CD4-positive, alpha-beta memory T cell (primary cell): ENCODE results near the gene MAD1L1. TPM values are rescaled to one million over a fixed set of nuclear protein-coding genes. Genes with fewer than 3 reads are reported as not detected.

Source experiments
- CTCF ChIA-PET: fragments of 350-600 bp; sonication (Branson Sonifier 250); formaldehyde crosslinking; loops from one replicate; lab custom pipeline; 2021; ENCODE audit warnings: inconsistent platforms; ENCODE audit not compliant: partially characterized antibody; lab: Charles Lee
- POLR2A ChIA-PET: fragments of 350-600 bp; sonication (Branson Sonifier 250); formaldehyde crosslinking; loops from one replicate; lab custom pipeline; 2021; ENCODE audit not compliant: partially characterized antibody; lab: Charles Lee
- DNase-seq, 5 donors: peaks; one replicate each; pipeline versions ENCODE4 v3.0.0 to v3.0.0-alpha.2; 2020 to 2022; ENCODE audit warnings: mixed read lengths in 1 of 5
- H3K27ac ChIP-seq: one replicate; pipeline ENCODE4 v1.7.0; 2013; ENCODE audit warnings: low read depth, low read length
- H3K27me3 ChIP-seq: 2 replicates; pipeline ENCODE4 v1.7.0; 2013; ENCODE audit warnings: mild to moderate bottlenecking, low read length, moderate library complexity; ENCODE audit not compliant: insufficient read depth
- H3K36me3 ChIP-seq: 2 replicates; pipeline ENCODE4 v1.7.0; 2013; ENCODE audit warnings: mild to moderate bottlenecking, low read length, moderate library complexity; ENCODE audit not compliant: insufficient read depth
- H3K4me1 ChIP-seq: 2 replicates; pipeline ENCODE4 v1.7.0; 2013; ENCODE audit warnings: mild to moderate bottlenecking, low read length, moderate library complexity; ENCODE audit not compliant: insufficient read depth
- H3K4me3 ChIP-seq, 2 donors: one replicate each; pipeline ENCODE4 v1.7.0; 2013; ENCODE audit warnings: low read length in 2 of 2, mild to moderate bottlenecking in 1 of 2
- H3K9me3 ChIP-seq, 2 donors: one replicate each; pipeline ENCODE4 v1.7.0; 2013; ENCODE audit warnings: low read length in 2 of 2, control low read depth in 1 of 2; ENCODE audit not compliant: control insufficient read depth in 1 of 2
- H3K27ac Mint-ChIP-seq, 7 donors: one replicate each; pipeline ENCODE4 v1.8.0; 2020 to 2021; ENCODE audit warnings: mixed read lengths in 7 of 7, mild to moderate bottlenecking in 6 of 7, inconsistent platforms in 3 of 7, moderate library complexity in 3 of 7
- H3K27me3 Mint-ChIP-seq, 2 donors: one replicate each; pipeline ENCODE4 v1.8.0; 2020 to 2021; ENCODE audit warnings: mixed read lengths in 2 of 2
- H3K36me3 Mint-ChIP-seq, 2 donors: one replicate each; pipeline ENCODE4 v1.8.0; 2020 to 2021; ENCODE audit warnings: mixed read lengths in 2 of 2, inconsistent platforms in 1 of 2, mild to moderate bottlenecking in 1 of 2
- H3K4me1 Mint-ChIP-seq, 4 donors: one replicate each; pipeline ENCODE4 v1.8.0; 2020 to 2021; ENCODE audit warnings: mixed read lengths in 4 of 4, mild to moderate bottlenecking in 1 of 4
- H3K4me3 Mint-ChIP-seq, 8 donors: one replicate each; pipeline ENCODE4 v1.8.0; 2020 to 2021; ENCODE audit warnings: mixed read lengths in 8 of 8, mild to moderate bottlenecking in 7 of 8, moderate library complexity in 6 of 8, inconsistent platforms in 3 of 8
- H3K9me3 Mint-ChIP-seq, 8 donors: one replicate each; pipeline ENCODE4 v1.8.0; 2020 to 2021; ENCODE audit warnings: mixed read lengths in 8 of 8, mild to moderate bottlenecking in 5 of 8, inconsistent platforms in 3 of 8, moderate library complexity in 1 of 8
- intact Hi-C: fragments of 100-400 bp; cut with micrococcal nuclease; formaldehyde crosslinking; loops from one replicate; pipeline ENCODE4 v1.15.1; 2023
- polyA plus RNA-seq, 2 donors: library from polyadenylated mRNA; unstranded; fragments of 300-500 nt; fragmentation: Illumina TruSeq; gene quantifications; one replicate each; pipeline ENCODE4 v1.2.3, GENCODE V29; 2021
- total RNA-seq, 2 experiments: library from RNA; stranded (reverse); gene quantifications; one replicate each; pipeline ENCODE4 v1.2.3, GENCODE V29; 2021

Gene MAD1L1
- total and polyA plus RNA-seq, 4 experiments from 2014 or later, result 89.9 to 132 (median 110) TPM

- intact Hi-C loops, result no loop called here
- CTCF ChIA-PET, result no interaction called here
- Histone ChIP-seq H3K36me3 (no peaks in the 10 kb centered on the region), H3K4me1 (no peaks in the 10 kb centered on the region), H3K27ac (no peak overlapping the region), H3K27me3 (no peaks in the 10 kb centered on the region), H3K4me3 (no peak overlapping the region), H3K9me3 (no peaks in the 10 kb centered on the region)
- POLR2A ChIA-PET, result no interaction called here
- no peaks in the 10 kb centered on the region for H3K9me3 Mint-ChIP-seq
- H3K27ac Mint-ChIP-seq, result peak overlapping the region in 2 of 7 donors; percentile 5 to 65
- H3K4me3 Mint-ChIP-seq, result no peak overlapping the region
- DNase-seq, result no peak
- H3K4me1 Mint-ChIP-seq, result peaks cover 3 to 9% (median 5%) of the 10 kb centered on the region in 4 donors
- H3K27me3 Mint-ChIP-seq, result no peaks in the 10 kb centered on the region
- H3K36me3 Mint-ChIP-seq, result peaks cover 16 to 19% of the 10 kb centered on the region in 2 donors
These were observed 387.0 kb downstream of the MAD1L1 start for GRCh38 chr7:1845536-1846311.

GRCh38 chr7:1844951-1845390 lies 387.8 kb downstream of the MAD1L1 start:
- intact Hi-C loops, result no loop called here
- H3K27ac ChIP-seq, result no peak overlapping the region
- no peaks in the 10 kb centered on the region for H3K27me3 ChIP-seq
- no peak overlapping the region for H3K4me3 Mint-ChIP-seq
- peaks cover 16 to 25% of the 10 kb centered on the region in 2 donors for H3K36me3 Mint-ChIP-seq
- H3K9me3 Mint-ChIP-seq, result no peaks in the 10 kb centered on the region
- DNase-seq, result no peak
- no peak overlapping the region for H3K4me3 ChIP-seq
- POLR2A ChIA-PET, result no interaction called here
- H3K9me3 ChIP-seq, result no peaks in the 10 kb centered on the region
- no peaks in the 10 kb centered on the region for H3K4me1 ChIP-seq
- H3K36me3 ChIP-seq, result no peaks in the 10 kb centered on the region
- no peaks in the 10 kb centered on the region for H3K27me3 Mint-ChIP-seq
- peak overlapping the region in 2 of 7 donors; percentile 5 to 65 for H3K27ac Mint-ChIP-seq
- CTCF ChIA-PET, result no interaction called here
- H3K4me1 Mint-ChIP-seq, result peaks cover 3 to 9% (median 5%) of the 10 kb centered on the region in 4 donors

GRCh38 chr7:1844336-1844950 lies 388.3 kb downstream of the MAD1L1 start:
- H3K36me3 Mint-ChIP-seq, result peaks cover 16 to 25% of the 10 kb centered on the region in 2 donors
- no peak overlapping the region for H3K27ac ChIP-seq
- H3K4me3 Mint-ChIP-seq, result no peak overlapping the region
- H3K36me3 ChIP-seq, result no peaks in the 10 kb centered on the region
- no peaks in the 10 kb centered on the region for H3K27me3 Mint-ChIP-seq
- H3K4me1 ChIP-seq, result no peaks in the 10 kb centered on the region
- H3K27me3 ChIP-seq, result no peaks in the 10 kb centered on the region
- no peak for DNase-seq
- H3K9me3 Mint-ChIP-seq, result no peaks in the 10 kb centered on the region
- CTCF ChIA-PET, result no interaction called here
- H3K4me1 Mint-ChIP-seq, result peaks cover 3 to 10% (median 5%) of the 10 kb centered on the region in 4 donors
- intact Hi-C loops, result no loop called here
- H3K9me3 ChIP-seq, result no peaks in the 10 kb centered on the region
- POLR2A ChIA-PET, result no interaction called here
- H3K27ac Mint-ChIP-seq, result no peak overlapping the region
- no peak overlapping the region for H3K4me3 ChIP-seq

- H3K4me3 ChIP-seq, result no peak overlapping the region
- peaks cover 0 to 3% (median 0%) of the 10 kb centered on the region in 8 donors for H3K9me3 Mint-ChIP-seq
- no peak overlapping the region for H3K27ac ChIP-seq
- DNase-seq, result no peak
- H3K27ac Mint-ChIP-seq, result no peak overlapping the region
- no peaks in the 10 kb centered on the region for H3K27me3 ChIP-seq
- no peaks in the 10 kb centered on the region for H3K4me1 ChIP-seq
- no peaks in the 10 kb centered on the region for H3K27me3 Mint-ChIP-seq
- H3K9me3 ChIP-seq, result no peaks in the 10 kb centered on the region
- H3K4me1 Mint-ChIP-seq, result peaks cover 3 to 13% (median 5%) of the 10 kb centered on the region in 4 donors
- CTCF ChIA-PET, result no interaction called here
- intact Hi-C loops, result no loop called here
- no peak overlapping the region for H3K4me3 Mint-ChIP-seq
- H3K36me3 Mint-ChIP-seq, result peaks cover 16 to 25% of the 10 kb centered on the region in 2 donors
- POLR2A ChIA-PET, result no interaction called here
- no peaks in the 10 kb centered on the region for H3K36me3 ChIP-seq
These were observed 388.8 kb downstream of the MAD1L1 start for GRCh38 chr7:1843921-1844335.

- H3K9me3 Mint-ChIP-seq, result peaks cover 0 to 3% (median 0%) of the 10 kb centered on the region in 8 donors
- no peaks in the 10 kb centered on the region for H3K36me3 ChIP-seq
- no peak overlapping the region for H3K27ac ChIP-seq
- H3K36me3 Mint-ChIP-seq, result peaks cover 19 to 29% of the 10 kb centered on the region in 2 donors
- no peak for DNase-seq
- H3K4me1 Mint-ChIP-seq, result peaks cover 2 to 13% (median 5%) of the 10 kb centered on the region in 4 donors
- H3K4me3 ChIP-seq, result no peak overlapping the region
- no peaks in the 10 kb centered on the region for H3K4me1 ChIP-seq
- H3K27me3 Mint-ChIP-seq, result no peaks in the 10 kb centered on the region
- no peak overlapping the region for H3K4me3 Mint-ChIP-seq
- intact Hi-C loops, result no loop called here
- H3K27me3 ChIP-seq, result no peaks in the 10 kb centered on the region
- H3K9me3 ChIP-seq, result no peaks in the 10 kb centered on the region
- CTCF ChIA-PET, result no interaction called here
- peak overlapping the region in 2 of 7 donors; percentile 52 to 62 for H3K27ac Mint-ChIP-seq
- POLR2A ChIA-PET, result no interaction called here
These were observed 389.4 kb downstream of the MAD1L1 start for GRCh38 chr7:1843271-1843861.

- peak overlapping the region in 1 of 7 donors; percentile 52 for H3K27ac Mint-ChIP-seq
- Histone ChIP-seq H3K4me1 (no peaks in the 10 kb centered on the region), H3K27me3 (no peaks in the 10 kb centered on the region), H3K9me3 (no peaks in the 10 kb centered on the region), H3K27ac (no peak overlapping the region), H3K4me3 (no peak overlapping the region), H3K36me3 (no peaks in the 10 kb centered on the region)
- ChIA-PET CTCF (no interaction called here), POLR2A (no interaction called here)
- DNase-seq, result no peak
- H3K27me3 Mint-ChIP-seq, result no peaks in the 10 kb centered on the region
- H3K36me3 Mint-ChIP-seq, result peaks cover 27 to 37% of the 10 kb centered on the region in 2 donors
- no peak overlapping the region for H3K4me3 Mint-ChIP-seq
- intact Hi-C loops, result no loop called here
- H3K4me1 Mint-ChIP-seq, result peaks cover 2 to 13% (median 5%) of the 10 kb centered on the region in 4 donors
- H3K9me3 Mint-ChIP-seq, result peaks cover 0 to 3% (median 0%) of the 10 kb centered on the region in 8 donors
These were observed 390.2 kb downstream of the MAD1L1 start for GRCh38 chr7:1842321-1843221.
